GM18517 (cell line): ENCODE data around the gene FGA.

ENCODE experiments used
- ATAC-seq: cut with Tn5 transposase; IDR thresholded peaks from one replicate; pipeline ENCODE4 v1.9.1; 2021; ENCODE audit warnings: mild to moderate bottlenecking, moderate library complexity; ENCODE audit not compliant: unreplicated experiment

FGA gene

GRCh38 chr4:154590329-154591006 is at the start of gene FGA:
Gene FGA, minus strand, starts transcription at chr4:154590742. Its CDS starts 55 bp downstream, at chr4:154590687.
- ATAC-seq, result no peak

GRCh38 chr4:154634058-154634457 is 43.5 kb upstream of the FGA start:
- no peak for ATAC-seq

GRCh38 chr4:154631828-154632227 is 41.3 kb upstream of the FGA start:
- no peak for ATAC-seq

GRCh38 chr4:154630324-154630723 is 39.8 kb upstream of the FGA start:
- no peak for ATAC-seq

GRCh38 chr4:154626793-154627484 is 36.4 kb upstream of the FGA start:
- ATAC-seq, result peak; percentile 78

- ATAC-seq, result no peak
These were observed 35.4 kb upstream of the FGA start for GRCh38 chr4:154625971-154626370.

GRCh38 chr4:154623995-154624394 is 33.5 kb upstream of the FGA start:
- no peak for ATAC-seq

GRCh38 chr4:154623436-154623835 is 32.9 kb upstream of the FGA start:
- no peak for ATAC-seq

GRCh38 chr4:154622598-154622997 is 32.1 kb upstream of the FGA start:
- peak; percentile 60 for ATAC-seq

- no peak for ATAC-seq
These were observed 29.6 kb upstream of the FGA start for GRCh38 chr4:154620111-154620510.

GRCh38 chr4:154618708-154619315 is 28.3 kb upstream of the FGA start:
- ATAC-seq, result peak; percentile 73

- ATAC-seq, result no peak
These were observed 27.3 kb upstream of the FGA start for GRCh38 chr4:154617820-154618317.

- peak; percentile 96 for ATAC-seq
These were observed 26.2 kb upstream of the FGA start for GRCh38 chr4:154616731-154617130.

- ATAC-seq, result peak; percentile 3
These were observed 25.7 kb upstream of the FGA start for GRCh38 chr4:154616287-154616686.

GRCh38 chr4:154615211-154615610 is 24.7 kb upstream of the FGA start:
- ATAC-seq, result no peak

- ATAC-seq, result no peak
These were observed 23.8 kb upstream of the FGA start for GRCh38 chr4:154614306-154614705.

GRCh38 chr4:154612472-154613414 is 22.2 kb upstream of the FGA start, which contains the start of gene FGG:
Gene FGG, minus strand, starts transcription at chr4:154612656. Its CDS starts 47 bp downstream, at chr4:154612609.
- ATAC-seq, result no peak

GRCh38 chr4:154611833-154612232 is 21.3 kb upstream of the FGA start:
- ATAC-seq, result no peak

- no peak for ATAC-seq
These were observed 20.0 kb upstream of the FGA start for GRCh38 chr4:154610582-154610981.

- ATAC-seq, result no peak
These were observed 19.0 kb upstream of the FGA start for GRCh38 chr4:154609532-154609931.
